HG02938 (cell line): Measurements from ENCODE around the gene CEP131.

ENCODE experiments used
- ATAC-seq: cut with Tn5 transposase; IDR thresholded peaks from one replicate; pipeline ENCODE4 v1.9.1; 2021; ENCODE audit warnings: mild to moderate bottlenecking, moderate library complexity; ENCODE audit not compliant: unreplicated experiment

The CEP131 gene

GRCh38 chr17:81171941-81172340, 50.8 kb downstream of the CEP131 start:
- no peak for ATAC-seq

- no peak for ATAC-seq
Measured at GRCh38 chr17:81170727-81171494, 51.9 kb downstream of the CEP131 start.

GRCh38 chr17:81169870-81170309, 52.9 kb downstream of the CEP131 start:
- ATAC-seq, result no peak

GRCh38 chr17:81167638-81168037, 55.1 kb downstream of the CEP131 start:
- no peak for ATAC-seq

- ATAC-seq, result no peak
Measured at GRCh38 chr17:81167194-81167524, 55.6 kb downstream of the CEP131 start.

GRCh38 chr17:81166033-81166492, 56.7 kb downstream of the CEP131 start, which contains the start of gene AATK:
AATK (minus strand) TSS chr17:81166221; CDS start chr17:81165992, 229 bp downstream.
- no peak for ATAC-seq

GRCh38 chr17:81165246-81166032, 57.3 kb downstream of the CEP131 start, which contains the start of gene PVALEF:
PVALEF (plus strand) TSS chr17:81165507; CDS start chr17:81181227, 15,720 bp downstream.
- no peak for ATAC-seq

- ATAC-seq, result no peak
Measured at GRCh38 chr17:81164371-81165245, 58.2 kb downstream of the CEP131 start.

- ATAC-seq, result no peak
Measured at GRCh38 chr17:81163703-81164370, 58.9 kb downstream of the CEP131 start.

- ATAC-seq, result no peak
Measured at GRCh38 chr17:81163051-81163695, 59.6 kb downstream of the CEP131 start.

- no peak for ATAC-seq
Measured at GRCh38 chr17:81162491-81162890, 60.3 kb downstream of the CEP131 start.

GRCh38 chr17:81161972-81162371, 60.8 kb downstream of the CEP131 start:
- ATAC-seq, result no peak

GRCh38 chr17:81161536-81161935, 61.2 kb downstream of the CEP131 start:
- no peak for ATAC-seq

- no peak for ATAC-seq
Measured at GRCh38 chr17:81160747-81161453, 61.9 kb downstream of the CEP131 start.

- ATAC-seq, result no peak
Measured at GRCh38 chr17:81160306-81160705, 62.5 kb downstream of the CEP131 start.

GRCh38 chr17:81159611-81160265, 63.0 kb downstream of the CEP131 start:
- no peak for ATAC-seq

- no peak for ATAC-seq
Measured at GRCh38 chr17:81158688-81159590, 63.8 kb downstream of the CEP131 start.
